ENCODE results near the gene UGT1A6.
"Not testable (repeated sequence)": the region's sequence is repeated elsewhere in the genome, so short reads cannot be mapped to it uniquely, and the experiment has no call there.

UGT1A6 gene

DNA sequence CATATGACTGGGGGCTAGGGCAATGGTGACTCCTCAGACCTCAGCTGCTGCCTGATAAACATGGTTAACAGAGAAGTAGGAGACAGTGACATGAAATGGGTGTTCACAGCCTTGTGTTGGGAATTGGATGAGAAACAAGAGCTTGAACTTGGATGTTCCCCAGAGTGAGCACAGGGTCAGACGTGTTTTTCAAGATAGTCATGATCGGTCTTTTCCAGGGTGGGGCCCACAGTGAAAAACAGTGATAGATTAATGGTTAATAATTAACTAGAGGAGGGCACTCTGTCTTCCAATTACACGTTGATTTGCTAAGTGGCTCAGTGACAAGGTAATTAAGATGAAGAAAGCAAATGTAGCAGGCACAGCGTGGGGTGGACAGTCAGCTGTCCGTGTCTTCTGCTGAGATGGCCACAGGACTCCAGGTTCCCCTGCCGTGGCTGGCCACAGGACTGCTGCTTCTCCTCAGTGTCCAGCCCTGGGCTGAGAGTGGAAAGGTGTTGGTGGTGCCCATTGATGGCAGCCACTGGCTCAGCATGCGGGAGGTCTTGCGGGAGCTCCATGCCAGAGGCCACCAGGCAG lies 36.1 kb downstream of the UGT1A6 start, which contains the start of gene UGT1A3:
TSS of gene UGT1A3 (plus strand) at position 320 of the 579 bp plus-strand sequence. CDS start at position 405, 85 bp downstream.
- TF ChIP-seq EZH2phosphoT487 (IDR thresholded peaks at IDR 0.05; ENCODE audit: low read length) (no peak), EZH2 (optimal IDR thresholded peaks at IDR 0.05; ENCODE audit: low read depth, low read length) (no peak)
- TF ChIP-seq, protein P1, sequence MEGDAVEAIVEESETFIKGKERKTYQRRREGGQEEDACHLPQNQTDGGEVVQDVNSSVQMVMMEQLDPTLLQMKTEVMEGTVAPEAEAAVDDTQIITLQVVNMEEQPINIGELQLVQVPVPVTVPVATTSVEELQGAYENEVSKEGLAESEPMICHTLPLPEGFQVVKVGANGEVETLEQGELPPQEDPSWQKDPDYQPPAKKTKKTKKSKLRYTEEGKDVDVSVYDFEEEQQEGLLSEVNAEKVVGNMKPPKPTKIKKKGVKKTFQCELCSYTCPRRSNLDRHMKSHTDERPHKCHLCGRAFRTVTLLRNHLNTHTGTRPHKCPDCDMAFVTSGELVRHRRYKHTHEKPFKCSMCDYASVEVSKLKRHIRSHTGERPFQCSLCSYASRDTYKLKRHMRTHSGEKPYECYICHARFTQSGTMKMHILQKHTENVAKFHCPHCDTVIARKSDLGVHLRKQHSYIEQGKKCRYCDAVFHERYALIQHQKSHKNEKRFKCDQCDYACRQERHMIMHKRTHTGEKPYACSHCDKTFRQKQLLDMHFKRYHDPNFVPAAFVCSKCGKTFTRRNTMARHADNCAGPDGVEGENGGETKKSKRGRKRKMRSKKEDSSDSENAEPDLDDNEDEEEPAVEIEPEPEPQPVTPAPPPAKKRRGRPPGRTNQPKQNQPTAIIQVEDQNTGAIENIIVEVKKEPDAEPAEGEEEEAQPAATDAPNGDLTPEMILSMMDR (IDR thresholded peaks at IDR 0.05; ENCODE audit: low read length) = no peak
- DNase-seq = no peak
- no peak within 1 kb of the TSS for H3K4me2 ChIP-seq (ENCODE audit: low read depth, low read length)
- no peaks in the 10 kb centered on the region for H3K27me3 ChIP-seq (replicated peaks; ENCODE audit: insufficient read depth, low read length)
- no peaks in the 10 kb centered on the region for H3F3A ChIP-seq (ENCODE audit: insufficient read depth, low read length)
- no peak within 1 kb of the TSS for H2AFZ ChIP-seq (ENCODE audit: low read length)
- H3K9me3 ChIP-seq (replicated peaks; ENCODE audit: insufficient read depth, low read length) = no peaks in the 10 kb centered on the region
- H3K79me2 ChIP-seq (ENCODE audit: low read length) = no peaks in the 10 kb centered on the region
- no peaks in the 10 kb centered on the region for H3K9me2 ChIP-seq (replicated peaks; ENCODE audit: insufficient read depth, low read length)
- H3K27ac ChIP-seq (ENCODE audit: low read length) = no peak within 1 kb of the TSS
- no peaks in the 10 kb centered on the region for H3K36me3 ChIP-seq (replicated peaks; ENCODE audit: insufficient read depth, low read length)
- no peak within 1 kb of the TSS for H3K4me3 ChIP-seq (ENCODE audit: low read length)
- no peak within 1 kb of the TSS for H3K9ac ChIP-seq (ENCODE audit: low read length)
- no peaks in the 10 kb centered on the region for H4K20me1 ChIP-seq (ENCODE audit: insufficient read depth, low read length)
- H3K4me1 ChIP-seq (ENCODE audit: low read length) = no peaks in the 10 kb centered on the region

DNA sequence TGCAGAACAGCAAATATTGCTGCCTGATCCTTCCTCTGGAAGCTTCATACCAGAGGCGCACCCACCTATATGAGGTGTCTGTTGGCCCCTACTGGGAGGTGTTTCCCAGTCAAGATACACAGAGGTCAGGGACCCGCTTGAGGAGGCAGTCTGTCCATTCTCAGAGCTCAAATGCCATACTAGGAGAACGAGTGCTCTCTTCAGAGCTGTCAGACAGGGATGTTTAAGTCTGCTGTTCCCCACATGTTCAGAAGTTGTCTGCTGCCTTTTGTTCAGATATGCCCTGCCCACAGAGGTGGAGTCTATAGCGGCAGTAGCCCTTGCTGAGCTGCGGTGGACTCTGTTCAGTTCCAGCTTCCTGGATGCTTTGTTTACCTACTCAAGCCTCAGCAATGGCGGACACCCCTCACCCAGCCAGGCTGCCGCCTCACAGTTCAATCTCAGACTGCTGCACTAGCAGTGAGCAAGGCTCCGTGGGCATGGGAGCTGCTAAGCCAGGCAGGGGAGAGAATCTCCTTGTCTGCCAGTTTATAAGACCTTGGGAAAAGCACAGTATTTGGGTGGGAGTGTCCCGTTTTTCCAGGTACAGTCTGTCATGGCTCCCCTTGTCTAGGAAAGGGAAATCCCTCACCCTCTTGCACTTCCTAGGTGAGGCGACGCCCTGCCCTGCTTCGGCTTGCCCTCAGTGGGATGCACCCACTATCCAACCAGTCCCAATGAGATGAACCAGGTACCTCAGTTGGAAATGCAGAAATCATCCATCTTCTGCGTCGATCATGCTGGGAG lies 44.4 kb downstream of the UGT1A6 start:
- not testable (repeated sequence) for H3K4me1 ChIP-seq (ENCODE audit: low read length)

DNA sequence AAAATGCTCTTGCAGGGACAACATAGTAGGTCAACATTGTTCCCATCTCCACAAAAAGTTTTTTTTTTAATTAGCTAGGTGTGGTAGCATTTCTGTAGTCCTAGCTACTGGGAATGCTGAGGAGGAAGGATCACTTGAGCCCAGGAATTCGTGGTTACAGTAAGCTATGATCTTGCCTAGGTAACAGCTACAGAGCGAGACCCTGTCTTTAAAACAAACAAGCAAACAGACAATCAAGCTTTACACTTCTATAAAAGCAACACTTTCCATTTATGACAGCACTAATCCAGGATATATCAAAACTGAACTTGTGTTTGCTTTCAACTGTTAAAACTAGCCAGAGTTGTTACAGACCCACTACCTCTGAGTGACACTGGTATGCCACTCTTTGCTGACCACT lies 48.2 kb downstream of the UGT1A6 start:
- no peak for DNase-seq
- H2AFZ ChIP-seq (ENCODE audit: low read length) = no peak overlapping the region
- no peak overlapping the region for H3K27ac ChIP-seq (ENCODE audit: low read length)
- H3K4me3 ChIP-seq (ENCODE audit: low read length) = no peak overlapping the region
- H3K9me3 ChIP-seq (replicated peaks; ENCODE audit: insufficient read depth, low read length) = no peaks in the 10 kb centered on the region
- no peaks in the 10 kb centered on the region for H4K20me1 ChIP-seq (ENCODE audit: insufficient read depth, low read length)
- no peaks in the 10 kb centered on the region for H3K79me2 ChIP-seq (ENCODE audit: low read length)
- no peaks in the 10 kb centered on the region for H3F3A ChIP-seq (ENCODE audit: insufficient read depth, low read length)
- H3K4me1 ChIP-seq (ENCODE audit: low read length) = no peaks in the 10 kb centered on the region
- H3K9me2 ChIP-seq (replicated peaks; ENCODE audit: insufficient read depth, low read length) = no peaks in the 10 kb centered on the region
- no peak overlapping the region for H3K4me2 ChIP-seq (ENCODE audit: low read depth, low read length)
- H3K36me3 ChIP-seq (replicated peaks; ENCODE audit: insufficient read depth, low read length) = no peaks in the 10 kb centered on the region
- no peak overlapping the region for H3K9ac ChIP-seq (ENCODE audit: low read length)
- TF ChIP-seq, protein P1 (IDR thresholded peaks at IDR 0.05; ENCODE audit: low read length) = no peak
- TF ChIP-seq EZH2phosphoT487 (IDR thresholded peaks at IDR 0.05; ENCODE audit: low read length) (no peak), EZH2 (optimal IDR thresholded peaks at IDR 0.05; ENCODE audit: low read depth, low read length) (no peak)
- no peaks in the 10 kb centered on the region for H3K27me3 ChIP-seq (replicated peaks; ENCODE audit: insufficient read depth, low read length)

More for the DNA sequence above, 44.4 kb downstream of the UGT1A6 start:
- H3K4me2 ChIP-seq (ENCODE audit: low read depth, low read length); H3K9me2 ChIP-seq (replicated peaks; ENCODE audit: insufficient read depth, low read length); H3K79me2 ChIP-seq (ENCODE audit: low read length); H2AFZ ChIP-seq (ENCODE audit: low read length); H3K27me3 ChIP-seq (replicated peaks; ENCODE audit: insufficient read depth, low read length); H3K27ac ChIP-seq (ENCODE audit: low read length); H4K20me1 ChIP-seq (ENCODE audit: insufficient read depth, low read length); H3K9ac ChIP-seq (ENCODE audit: low read length); H3F3A ChIP-seq (ENCODE audit: insufficient read depth, low read length); H3K9me3 ChIP-seq (replicated peaks; ENCODE audit: insufficient read depth, low read length); DNase-seq; H3K36me3 ChIP-seq (replicated peaks; ENCODE audit: insufficient read depth, low read length); H3K4me3 ChIP-seq (ENCODE audit: low read length): not testable (repeated sequence)

Measured in MM.1S (cell line).